RPMI8226 (cell line): Measurements from ENCODE around the gene CEP350.
"Not testable (repeated sequence)": the region's sequence is repeated elsewhere in the genome, so short reads cannot be mapped to it uniquely, and the experiment has no call there.

Experiments used
- DNase-seq: peaks from one replicate; pipeline ENCODE4 v3.0.0-alpha.2; 2015

Gene CEP350

GRCh38 chr1:179951383-179952144 is 3.0 kb upstream of the CEP350 start:
- DNase-seq = no peak

- no peak for DNase-seq
Observed at GRCh38 chr1:179952186-179952585, 2.4 kb upstream of the CEP350 start.

DNA sequence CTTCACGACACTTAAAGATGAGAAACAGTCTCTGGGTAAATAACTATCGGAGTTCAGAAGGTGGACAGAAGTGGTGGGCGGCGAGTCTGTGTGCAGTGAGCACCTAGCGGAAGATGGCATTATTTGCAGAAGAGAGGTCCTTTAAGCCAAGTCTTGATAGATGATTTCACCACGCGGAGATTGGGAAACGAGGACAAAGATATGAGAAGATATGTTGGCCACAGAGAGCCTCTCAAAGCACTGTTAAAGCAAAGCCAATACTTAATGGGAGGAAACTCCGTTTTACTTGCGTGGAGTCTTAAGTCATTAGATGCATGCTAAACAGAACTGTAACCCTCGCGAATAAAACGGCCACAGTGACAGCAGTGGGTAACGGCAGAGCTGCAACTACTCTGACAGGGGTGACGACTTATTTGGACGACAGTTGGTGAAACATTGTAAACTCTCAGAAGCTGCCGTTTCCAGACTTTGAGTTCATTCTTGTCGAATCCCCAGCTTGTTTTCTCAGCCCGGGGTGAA is 577 bp upstream of the CEP350 start:
- DNase-seq = peak; percentile 68

DNA sequence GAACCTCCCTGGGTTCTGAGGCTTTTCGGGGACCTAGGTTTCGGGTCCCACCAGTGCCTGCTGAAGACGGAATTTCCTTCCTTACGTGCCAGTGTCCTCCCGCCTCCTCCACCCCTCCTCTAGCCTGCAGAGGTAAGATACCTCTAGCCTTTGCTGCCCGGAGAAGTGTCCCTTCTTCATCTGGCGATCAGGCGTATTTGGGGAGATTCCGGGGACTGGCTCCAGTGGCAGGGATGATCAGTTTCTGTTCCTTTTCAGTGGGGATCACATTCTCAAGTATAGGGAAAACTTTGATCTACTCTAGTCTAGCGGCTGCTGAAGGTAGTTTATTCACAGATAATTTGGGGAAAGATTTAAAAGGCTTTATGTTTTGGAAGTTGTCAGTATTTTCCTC is 674 bp downstream of the CEP350 start:
- no peak for DNase-seq

DNA sequence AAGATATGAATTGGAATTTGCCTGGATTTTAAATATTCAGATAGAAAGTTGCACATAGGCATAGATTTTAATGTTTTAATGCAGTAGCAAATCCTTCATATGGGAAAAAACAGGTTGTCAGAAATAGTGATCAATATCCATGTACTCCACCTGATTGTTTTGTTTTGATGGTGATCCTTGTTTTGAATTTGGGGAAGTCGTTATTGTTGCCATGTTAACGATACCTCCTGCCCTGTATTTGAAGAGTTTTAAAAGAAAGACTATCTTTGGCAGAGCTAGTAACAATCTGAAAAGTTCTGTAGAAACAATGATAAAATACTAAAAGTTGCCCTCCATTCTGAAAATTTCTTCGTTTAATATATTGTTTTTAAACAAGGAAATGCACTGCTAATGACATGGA is 1.1 kb downstream of the CEP350 start:
- no peak for DNase-seq

DNA sequence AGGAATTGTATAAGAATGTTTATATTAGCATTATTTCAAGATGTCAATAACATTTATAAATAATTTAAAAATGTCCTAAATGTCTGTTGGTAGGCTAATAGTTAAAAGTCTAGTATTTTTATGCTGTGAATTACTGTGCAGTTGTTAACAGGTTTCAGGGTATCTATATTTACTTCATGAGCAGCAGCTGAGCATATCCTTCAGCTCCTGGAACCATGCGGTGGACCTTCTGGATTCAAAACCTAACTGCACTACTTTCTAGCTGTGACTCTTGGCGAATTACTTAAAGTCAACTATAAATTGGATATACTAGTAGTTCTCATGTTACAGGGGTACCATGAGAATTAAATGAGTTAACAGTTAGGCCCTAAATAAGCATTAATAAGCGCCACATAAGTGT is 3.7 kb downstream of the CEP350 start:
- DNase-seq = no peak

- DNase-seq = not testable (repeated sequence)
Observed at GRCh38 chr1:179962168-179962567, 7.6 kb downstream of the CEP350 start.

DNA sequence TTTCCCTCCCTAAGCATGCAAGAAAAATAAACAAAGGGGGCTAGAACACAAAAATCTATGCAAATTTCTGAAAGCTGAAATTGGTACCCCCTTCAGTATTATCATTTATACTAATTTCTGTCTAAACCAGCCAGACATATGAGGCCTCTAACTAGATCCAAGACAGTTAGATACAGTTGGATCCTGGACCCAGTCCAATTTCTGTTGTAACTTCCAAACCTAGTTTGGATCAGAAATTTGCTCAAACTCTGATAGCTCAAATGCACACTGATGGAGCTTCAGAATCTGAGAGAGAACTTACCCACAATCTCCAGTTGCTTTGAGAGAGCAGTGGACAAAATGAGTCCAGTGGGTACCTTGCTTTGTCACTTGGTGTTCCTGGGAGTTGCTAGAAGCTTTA is 11.9 kb downstream of the CEP350 start:
- DNase-seq = no peak

DNA sequence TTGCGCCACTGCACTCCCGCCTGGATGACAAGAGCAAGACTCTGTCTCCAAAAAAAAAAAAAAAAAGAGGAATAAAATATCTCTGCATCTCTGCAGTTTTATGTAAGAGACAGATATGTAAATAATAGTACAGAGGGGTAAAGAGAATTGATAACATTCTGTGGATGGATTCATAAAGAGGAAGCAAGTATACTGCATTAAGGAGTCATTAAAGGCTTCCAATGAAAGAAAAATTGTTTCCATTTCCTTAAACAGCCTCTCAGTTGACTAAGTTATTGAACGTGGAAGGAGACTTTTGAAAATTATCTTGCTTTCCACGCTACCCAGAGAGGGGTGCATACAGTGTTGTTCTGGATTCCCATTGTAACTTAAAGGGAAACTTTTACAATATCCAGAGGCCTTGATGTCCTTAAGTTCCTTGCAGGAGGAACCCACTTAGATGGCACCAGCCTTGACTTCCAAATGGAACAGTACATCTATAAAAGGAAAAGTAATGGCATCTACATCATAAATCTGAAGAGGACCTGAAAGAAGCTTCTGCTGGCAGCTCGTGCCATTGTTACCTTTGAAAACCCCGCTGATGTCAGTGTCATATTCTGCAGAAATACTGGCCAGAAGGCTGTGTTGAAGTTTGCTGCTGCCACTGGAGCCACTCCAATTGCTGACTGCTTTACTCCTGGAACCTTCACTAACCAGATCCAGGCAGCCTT is 13.8 kb downstream of the CEP350 start:
- DNase-seq = no peak

GRCh38 chr1:179968994-179969919 is 14.6 kb downstream of the CEP350 start:
- peak; percentile 58 for DNase-seq

- no peak for DNase-seq
Observed at GRCh38 chr1:179969962-179970361, 15.4 kb downstream of the CEP350 start.

- no peak for DNase-seq
Observed at GRCh38 chr1:179971563-179972496, 17.2 kb downstream of the CEP350 start.

DNA sequence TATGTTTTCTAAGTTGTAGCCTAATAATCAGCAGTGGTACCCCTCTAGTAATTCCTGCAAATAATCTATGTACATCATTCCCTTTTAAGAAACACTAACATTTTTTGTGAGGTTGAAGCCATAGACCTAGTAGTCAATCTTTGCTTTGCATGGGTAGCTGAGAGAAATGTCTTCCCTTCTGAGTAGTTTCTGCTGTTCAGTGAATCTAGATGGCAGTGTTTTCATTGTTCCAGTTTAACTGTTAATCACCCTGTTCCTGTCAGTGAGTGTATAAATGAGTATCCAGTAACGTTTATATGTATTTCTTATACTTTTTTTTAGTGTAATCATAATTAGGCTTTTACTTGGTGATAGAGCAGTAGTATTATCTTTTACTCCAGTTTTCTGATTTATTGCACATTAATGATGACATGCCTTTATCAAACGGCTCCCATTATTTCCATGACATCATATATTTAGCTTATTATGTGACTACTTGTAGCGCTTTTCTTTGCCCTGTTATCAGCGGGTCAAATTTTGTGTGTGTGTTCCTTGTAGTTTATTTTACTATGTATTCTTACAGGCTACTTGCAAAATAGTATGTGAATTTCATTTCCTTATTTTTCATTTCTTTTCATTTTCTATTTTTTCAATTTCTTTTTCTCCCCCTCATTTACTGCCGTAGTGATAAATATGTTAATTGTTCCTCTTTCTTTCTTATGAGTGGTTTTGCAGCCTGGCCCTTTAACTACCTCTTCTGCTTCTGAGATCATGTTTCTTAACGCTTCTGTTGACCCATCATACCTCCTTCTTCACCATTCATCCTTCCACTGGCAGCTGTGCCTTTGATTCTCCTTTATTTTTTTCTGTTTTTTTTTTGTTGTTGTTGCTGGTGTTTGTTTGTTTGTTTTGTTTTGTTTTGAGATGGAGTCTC is 18.8 kb downstream of the CEP350 start:
- DNase-seq = no peak

- no peak for DNase-seq
Observed at GRCh38 chr1:179976970-179977651, 22.5 kb downstream of the CEP350 start.

- no peak for DNase-seq
Observed at GRCh38 chr1:179978199-179979079, 23.8 kb downstream of the CEP350 start.

- no peak for DNase-seq
Observed at GRCh38 chr1:179984101-179984500, 29.5 kb downstream of the CEP350 start.

- DNase-seq = no peak
Observed at GRCh38 chr1:179984942-179985341, 30.3 kb downstream of the CEP350 start.

DNA sequence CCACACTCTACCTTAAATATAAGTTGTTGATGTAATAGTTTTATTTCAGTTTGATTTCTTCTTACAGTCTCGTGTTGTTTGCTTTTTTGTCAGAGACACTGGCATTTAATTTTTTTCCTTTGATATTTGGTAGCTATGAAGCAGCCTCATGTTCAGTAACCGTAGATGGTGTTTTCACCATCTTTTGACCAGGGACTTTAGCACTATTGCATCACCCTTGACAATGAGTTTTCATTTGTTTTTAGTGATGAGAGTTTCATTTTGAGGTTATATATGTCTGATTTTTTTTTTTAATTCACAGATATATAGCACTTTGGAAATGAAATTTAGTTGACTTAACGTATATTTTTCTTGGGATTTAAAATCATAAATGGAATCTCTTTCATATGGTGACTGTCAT is 36.2 kb downstream of the CEP350 start:
- DNase-seq = no peak

DNA sequence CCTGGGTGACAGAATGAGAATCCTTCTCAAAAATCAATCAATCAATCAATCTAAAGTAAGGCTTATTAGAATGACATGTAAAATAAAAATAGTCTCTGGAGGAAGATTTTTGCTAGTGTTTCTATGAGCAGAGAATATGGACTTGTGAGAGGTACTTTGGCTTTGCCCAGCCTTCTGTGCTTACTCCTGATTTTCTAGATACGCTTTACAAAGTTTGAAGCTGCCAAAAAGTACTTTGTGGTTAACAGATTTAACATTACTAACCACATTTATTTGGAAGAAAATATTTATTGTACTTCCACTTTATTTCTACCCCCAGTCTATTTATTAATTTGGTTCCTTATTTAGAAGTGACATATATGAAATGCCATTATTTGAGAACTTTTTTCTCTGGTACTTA is 41.0 kb downstream of the CEP350 start:
- no peak for DNase-seq
